Measurements from ENCODE around the gene CAMK1D.

CAMK1D gene

DNA sequence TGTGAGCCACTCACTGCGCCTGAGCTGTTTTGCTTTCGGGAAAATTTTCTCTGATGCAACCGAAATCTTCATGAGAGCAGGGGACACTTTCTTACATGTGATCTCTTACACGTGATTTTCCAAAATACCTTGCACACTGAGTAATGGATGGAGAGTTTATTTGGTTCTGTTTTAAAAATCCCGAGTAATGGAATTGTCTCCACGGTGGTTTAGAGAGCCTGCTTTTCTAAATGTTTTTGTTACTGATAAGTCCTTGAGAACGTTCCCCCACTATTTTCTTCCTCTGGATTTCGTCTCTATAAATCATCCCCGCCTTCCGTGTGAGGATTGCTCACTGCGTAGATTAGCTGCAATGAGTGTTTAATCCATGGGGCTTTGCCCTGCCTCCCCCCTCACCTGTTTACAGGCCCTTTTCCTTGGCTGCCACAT is 25.7 kb downstream of the CAMK1D start:
- no peak for DNase-seq (ENCODE audit: low spot score)

DNA sequence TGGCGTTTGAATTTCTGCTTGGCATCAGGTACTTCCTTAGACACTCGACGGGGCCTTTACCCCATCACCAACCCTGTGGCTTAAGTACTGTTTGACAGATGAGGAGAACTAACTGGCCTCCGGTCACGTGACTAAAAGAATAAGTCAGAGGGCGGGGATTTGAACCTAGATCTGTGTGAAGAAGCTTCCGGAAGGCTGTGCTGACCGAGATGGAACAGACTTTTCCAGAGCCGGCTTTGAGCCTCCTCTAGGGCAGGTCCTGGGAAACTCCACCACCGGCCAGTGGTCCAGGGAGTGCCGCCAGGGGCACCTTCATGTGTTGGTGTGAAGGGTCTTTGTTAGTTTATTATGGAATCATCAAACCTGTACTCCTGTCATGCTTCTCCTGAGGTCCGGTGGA is 26.9 kb downstream of the CAMK1D start:
- no peak for DNase-seq (ENCODE audit: low spot score)

DNA sequence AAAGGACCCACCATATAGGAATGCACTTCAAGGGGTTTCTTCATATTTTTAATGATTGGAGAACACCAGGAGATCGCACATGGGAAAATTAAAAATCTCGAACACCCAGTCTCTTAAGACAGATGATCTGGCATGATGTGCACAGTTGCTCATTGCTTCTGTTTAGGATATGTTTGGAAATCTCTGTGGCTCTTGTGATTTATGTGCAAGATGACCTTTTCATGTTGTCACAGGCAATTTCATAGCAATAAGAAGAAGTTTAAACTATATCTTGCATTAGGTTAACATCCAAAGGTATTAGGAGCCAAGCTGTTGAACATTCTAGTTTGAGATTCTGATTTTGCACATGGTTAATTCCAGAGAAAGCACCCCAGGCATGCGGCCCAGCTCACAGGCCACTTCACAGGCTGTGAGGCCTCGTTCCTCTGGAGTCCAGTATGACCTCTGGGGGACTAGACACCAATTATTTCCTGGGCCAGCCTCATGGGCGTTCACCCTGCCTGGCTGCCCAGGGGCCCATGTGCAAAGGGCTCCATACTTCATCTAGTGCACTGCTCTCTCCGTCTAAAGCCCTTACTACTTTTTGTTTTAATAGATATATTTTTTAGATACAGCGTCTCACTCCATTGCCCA is 28.4 kb downstream of the CAMK1D start:
- DNase-seq (ENCODE audit: low spot score): no peak

DNA sequence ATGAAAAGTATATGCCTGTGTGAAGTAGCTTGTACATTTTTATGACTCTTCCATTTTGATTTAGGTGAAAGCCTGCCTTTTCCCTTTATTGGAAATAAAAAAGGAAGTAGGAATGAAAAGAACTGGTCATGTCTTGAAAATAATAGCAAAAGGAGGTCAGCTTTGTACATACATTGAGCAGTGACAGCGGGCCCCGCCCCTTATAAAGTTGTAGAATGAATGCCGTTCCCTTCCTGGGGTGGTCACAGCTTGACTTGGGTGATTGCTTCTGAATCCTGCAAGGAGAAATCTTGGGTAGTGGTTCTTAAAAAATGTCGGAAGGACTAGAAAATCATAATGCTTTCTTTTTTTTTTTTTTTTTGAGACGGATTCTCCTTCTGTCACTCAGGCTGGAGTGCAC is 31.7 kb downstream of the CAMK1D start:
- DNase-seq (ENCODE audit: low spot score): no peak

DNA sequence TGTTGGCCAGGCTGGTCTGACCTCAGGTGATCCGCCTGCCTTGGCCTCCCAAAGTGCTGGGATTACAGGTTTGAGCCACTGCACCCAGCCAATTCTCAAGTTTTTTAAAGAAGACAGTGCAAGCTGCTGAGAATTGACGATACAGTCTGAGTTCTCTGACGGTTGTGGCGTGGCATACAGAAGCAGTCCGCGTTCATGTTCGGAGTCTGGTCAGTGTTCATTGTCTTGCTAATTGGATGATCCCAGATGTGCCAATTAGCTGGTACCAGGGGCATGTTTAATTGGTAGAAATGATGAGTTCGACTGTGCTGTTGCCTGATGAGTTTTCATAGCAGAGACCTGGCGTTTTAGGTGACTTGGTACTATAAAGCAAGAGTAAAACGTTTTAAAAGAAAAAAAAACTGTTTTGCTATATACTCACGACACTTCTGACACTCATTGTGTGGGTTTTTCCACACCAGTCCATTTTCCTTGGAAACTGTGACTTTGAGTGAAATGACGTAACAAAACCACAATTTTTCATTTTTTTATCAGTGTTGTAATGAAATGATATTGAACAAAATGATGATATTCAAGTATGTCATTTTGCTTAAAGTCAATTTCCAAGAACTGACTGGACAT is 32.3 kb downstream of the CAMK1D start:
- DNase-seq (ENCODE audit: low spot score): no peak

DNA sequence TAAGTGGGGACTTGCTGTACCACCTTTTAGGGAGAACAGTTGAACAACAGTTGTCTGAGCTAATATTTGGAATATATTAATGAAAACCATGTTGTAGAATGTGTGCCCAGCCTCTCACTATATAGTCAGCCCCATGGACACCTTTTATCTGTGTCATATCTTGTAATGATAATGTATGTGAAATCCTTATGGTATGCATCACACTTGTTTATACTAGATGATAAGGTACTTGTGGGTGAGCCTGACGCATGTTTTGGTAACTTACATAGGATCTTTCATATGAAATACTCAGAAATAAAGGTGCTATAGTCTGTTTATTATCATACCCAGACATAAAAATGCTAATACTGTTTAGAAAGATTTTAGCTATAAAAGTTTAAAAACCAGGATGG is 32.8 kb downstream of the CAMK1D start:
- no peak for DNase-seq (ENCODE audit: low spot score)

DNA sequence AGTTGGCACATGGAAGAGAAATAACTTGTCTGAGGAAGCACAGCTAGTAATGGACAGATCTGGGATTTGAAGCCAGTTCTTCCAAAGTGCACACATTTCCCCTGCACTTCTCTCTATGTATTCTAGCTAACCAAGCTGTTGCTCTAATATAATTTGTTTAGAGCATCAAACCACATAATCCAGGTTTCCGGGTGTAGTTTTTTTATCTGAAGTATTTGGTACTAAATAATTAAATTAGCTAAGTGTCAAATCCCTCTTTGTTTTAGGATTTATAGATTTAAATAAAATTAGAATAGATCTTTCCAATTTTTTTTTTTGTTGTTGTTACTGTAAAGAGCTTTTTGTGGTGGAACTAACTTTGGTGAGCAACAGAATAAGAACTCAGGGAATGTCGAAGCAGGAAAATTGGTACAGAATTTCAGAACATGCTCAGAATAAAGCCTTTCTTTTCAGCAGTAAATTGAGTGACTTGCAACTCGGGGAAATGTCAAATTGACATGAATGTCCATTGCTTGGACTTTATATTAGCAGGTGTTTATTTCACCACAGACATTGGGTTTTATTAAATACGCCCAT is 33.7 kb downstream of the CAMK1D start:
- DNase-seq (ENCODE audit: low spot score): no peak

DNA sequence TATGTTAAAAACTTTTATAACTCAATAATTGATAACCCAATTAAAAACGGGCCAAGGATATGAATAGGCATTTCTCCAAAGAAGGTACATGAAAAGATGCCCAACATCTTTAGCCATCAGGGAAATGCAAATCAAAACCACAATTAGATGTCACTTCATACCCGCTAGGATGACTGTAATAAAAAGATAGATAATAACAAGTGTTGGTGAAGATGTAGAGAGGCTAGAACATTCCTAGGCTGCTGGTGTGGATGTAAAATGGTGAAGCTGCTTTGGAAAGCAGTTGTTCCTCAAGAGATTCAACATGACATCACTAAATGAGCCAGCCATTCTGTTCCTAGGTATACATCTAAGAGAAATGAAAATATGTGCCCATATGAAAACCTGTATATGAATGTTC is 35.6 kb downstream of the CAMK1D start:
- no peak for DNase-seq (ENCODE audit: low spot score)

DNA sequence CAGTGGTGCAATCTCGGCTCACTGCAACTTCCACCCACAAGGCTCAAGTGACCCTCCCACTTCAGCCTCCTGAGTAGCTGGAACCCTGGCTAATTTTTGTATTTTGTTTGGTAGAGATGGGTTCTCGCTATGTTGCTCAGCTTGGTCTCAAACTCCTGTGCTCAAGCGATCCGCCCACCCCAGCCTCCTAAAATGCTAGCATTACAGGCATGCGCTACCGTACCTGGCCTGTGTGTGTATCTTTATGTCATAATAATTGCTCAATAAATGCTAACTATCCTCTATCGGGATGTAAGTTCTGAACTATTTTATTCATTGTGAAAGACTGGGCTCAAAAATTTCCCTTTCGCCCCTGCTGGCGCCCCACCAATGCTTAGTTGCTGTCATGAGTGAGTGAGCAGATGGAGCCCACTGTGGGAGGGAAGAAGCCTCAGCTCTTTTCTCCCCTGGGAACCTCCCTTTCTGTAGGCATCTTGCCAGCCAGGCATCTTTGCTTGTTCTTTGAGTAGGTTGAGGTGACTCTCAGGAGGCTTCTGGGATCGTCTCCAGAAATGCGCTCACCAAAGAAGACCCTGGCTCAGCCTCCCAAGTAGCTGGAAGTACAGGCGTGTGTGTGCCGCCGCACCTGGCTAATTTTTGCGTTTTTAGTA is 38.3 kb downstream of the CAMK1D start:
- peak; percentile 47 for DNase-seq (ENCODE audit: low spot score)

DNA sequence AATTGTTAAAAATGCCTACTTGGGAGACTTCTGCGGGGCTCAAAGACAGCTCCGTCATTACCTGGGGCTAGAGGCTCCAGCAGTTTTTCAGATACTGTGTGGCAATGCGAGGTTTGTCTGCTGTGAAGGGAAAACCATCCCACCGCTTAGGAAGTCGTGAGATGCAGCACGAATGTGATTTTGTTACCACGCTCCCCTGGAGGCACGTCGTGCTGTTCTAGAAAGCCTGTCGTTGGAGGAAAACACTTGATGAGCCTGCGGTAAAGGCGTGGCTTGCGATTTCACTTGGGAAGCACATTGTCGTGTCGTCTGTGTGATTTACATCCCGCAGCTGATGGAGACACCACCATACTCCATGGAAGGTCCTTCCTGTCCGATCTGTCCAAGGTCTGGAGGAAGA is 39.3 kb downstream of the CAMK1D start:
- peak; percentile 54 for DNase-seq (ENCODE audit: low spot score)

DNA sequence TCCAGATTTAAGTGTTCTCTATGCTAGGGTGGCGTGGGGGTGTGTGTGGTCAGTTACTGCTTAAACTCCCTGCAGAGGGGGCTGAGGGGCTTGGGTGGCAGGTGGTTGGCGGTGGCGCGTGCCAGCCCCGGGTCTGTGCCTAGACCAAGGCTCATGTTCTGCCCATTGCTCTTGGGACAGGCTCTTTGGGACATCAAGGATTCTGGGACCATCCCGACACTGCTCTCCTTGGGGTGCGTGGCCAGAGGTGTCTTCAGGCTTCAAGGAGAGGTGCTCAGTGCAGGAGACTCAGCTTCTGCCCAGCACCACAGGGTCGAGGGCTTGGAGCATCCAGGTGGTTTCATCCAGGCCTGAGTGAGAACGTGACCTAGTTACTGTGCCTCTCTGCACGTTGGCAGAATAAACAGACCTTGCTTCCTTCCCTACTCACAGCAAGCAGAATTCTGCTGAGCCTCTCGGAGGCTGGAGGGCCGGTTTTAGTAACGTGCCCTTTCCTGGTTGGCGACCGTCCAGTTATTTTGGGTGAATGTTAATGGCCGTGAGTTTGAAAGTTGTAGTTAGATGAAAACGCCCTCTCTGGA is 39.9 kb downstream of the CAMK1D start:
- peak; percentile 95 for DNase-seq (ENCODE audit: low spot score)

DNA sequence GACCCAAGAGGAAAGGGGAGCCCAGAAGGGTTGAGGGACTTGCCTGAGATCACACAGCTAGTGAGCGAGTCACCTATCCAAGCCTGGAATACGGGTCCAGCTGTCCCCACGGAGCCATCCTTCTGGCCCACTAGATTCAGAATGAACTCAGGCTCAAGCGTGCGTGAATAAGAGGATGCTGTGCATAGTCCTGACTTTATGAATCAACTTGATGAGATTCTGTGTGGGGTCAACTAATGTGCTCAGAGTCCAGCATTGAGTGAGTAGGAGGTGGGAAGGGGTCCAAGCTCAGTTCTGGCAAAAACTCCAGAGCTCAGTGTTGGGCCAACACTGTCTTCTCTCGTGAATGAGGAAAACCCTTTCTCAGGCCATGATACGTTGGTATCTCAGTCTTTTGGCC is 41.4 kb downstream of the CAMK1D start:
- DNase-seq (ENCODE audit: low spot score): peak; percentile 75

DNA sequence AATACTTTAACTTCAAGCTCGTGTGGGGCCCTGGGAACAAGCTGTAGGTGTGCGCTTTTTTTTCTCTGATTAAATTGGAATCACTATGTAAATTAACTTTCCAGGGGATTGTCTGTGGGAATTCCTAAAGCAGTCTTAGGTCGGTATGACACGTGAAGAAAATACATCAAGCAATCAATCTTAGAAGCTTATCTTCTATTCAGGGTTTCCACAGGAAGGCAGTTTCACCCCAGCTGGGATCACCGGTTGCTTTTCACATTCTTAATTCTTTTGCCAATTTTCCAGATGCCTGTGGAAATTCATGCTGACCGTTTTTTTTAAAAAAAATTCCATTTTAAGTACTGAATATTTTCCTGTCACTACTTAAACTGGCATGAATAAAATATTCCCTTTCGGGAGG is 41.9 kb downstream of the CAMK1D start:
- peak; percentile 22 for DNase-seq (ENCODE audit: low spot score)

DNA sequence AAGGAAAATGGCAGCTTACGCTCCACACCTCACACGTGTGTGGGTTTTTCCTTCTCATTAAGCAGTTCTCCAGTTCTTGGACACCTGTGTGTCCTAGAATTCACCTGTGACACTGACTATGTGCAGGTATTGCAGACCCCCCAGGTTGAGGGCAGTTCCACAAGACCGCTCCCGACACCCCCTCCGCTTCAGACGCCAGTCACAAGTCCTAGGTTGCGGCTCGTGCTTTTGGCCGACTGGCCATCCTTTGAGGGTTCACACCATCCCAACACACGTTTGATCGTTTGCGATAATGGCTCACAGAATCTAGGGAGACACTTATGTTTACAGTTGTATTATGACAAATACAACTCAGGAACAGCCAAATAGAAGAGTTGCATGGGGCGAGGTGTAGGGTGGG is 44.5 kb downstream of the CAMK1D start:
- DNase-seq (ENCODE audit: low spot score): no peak

DNA sequence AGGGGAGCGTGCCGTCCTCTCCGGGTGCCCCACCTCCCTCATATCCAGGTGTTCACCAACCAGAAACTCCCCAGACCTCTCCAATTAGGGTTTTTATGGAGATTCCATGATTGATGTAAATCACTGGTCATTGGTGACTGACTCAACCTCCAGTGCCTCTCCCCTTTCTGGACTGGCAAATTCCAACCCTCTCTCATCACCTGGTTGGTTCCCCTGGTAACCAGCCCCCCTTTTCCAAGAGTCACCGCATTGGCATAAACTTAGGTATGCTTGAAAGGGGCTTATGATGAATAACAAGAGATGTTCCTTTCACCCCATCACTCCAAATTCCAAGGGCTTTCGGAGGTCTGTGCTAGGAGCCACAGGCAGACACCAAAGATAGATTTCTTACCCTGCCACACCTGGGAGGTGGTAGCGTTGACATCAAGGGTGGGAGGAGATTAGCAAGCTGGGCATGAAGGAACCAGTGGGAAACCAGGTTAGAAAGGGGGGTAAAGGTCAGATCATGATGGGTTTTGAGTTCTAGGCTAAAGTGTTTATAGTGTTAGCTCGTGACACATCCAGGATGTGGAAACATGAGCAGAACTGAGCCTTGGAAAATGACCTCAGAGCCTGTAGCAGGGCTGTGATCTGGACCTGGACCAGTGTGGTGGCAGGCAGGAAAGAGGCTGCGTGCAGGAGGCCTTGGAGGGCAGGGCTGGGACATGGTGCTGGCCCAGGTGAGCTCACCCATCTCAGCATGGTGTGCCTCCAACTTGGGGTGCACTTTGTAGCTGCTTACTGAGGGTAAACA is 45.1 kb downstream of the CAMK1D start:
- no peak for DNase-seq (ENCODE audit: low spot score)

DNA sequence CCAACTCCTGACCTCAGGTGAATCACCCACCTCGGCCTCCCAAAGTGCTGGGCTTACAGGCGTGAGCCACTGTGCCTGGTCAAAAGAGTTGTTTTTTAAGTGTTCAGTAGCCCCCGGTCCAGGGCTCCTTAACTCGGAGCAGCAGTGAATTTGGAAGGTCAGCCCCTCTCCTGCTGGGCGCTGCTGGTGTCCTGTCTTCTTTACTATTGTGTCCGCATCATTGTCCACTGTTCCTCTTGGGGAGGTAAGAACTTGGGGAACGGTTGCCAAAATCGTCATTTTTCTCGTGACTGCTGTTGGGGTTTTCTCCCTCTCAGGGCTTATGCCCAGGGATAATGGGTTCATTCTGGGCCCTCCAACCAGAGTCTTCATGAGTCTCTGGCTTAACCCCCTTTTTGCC is 46.7 kb downstream of the CAMK1D start:
- no peak for DNase-seq (ENCODE audit: low spot score)

DNA sequence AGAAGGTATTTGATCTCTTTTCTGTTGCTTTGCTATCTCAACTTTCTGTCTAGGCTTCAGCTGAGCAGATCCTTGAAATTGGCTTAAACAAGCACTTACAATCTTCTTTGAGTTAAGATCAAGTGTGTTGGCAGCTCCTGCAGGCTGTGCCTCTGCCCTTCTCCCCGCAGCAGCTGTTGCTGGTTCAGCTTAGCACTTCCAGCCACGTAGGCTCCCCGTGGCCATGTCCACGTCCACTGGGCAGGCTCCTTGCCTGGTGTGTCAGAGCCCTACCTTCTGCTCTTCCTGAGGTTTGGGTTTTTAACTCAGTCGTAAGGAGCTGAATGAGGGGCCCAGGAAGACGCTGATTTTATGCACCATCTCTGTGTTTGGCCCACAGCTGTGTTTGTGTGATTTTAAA is 47.2 kb downstream of the CAMK1D start:
- DNase-seq (ENCODE audit: low spot score): no peak

DNA sequence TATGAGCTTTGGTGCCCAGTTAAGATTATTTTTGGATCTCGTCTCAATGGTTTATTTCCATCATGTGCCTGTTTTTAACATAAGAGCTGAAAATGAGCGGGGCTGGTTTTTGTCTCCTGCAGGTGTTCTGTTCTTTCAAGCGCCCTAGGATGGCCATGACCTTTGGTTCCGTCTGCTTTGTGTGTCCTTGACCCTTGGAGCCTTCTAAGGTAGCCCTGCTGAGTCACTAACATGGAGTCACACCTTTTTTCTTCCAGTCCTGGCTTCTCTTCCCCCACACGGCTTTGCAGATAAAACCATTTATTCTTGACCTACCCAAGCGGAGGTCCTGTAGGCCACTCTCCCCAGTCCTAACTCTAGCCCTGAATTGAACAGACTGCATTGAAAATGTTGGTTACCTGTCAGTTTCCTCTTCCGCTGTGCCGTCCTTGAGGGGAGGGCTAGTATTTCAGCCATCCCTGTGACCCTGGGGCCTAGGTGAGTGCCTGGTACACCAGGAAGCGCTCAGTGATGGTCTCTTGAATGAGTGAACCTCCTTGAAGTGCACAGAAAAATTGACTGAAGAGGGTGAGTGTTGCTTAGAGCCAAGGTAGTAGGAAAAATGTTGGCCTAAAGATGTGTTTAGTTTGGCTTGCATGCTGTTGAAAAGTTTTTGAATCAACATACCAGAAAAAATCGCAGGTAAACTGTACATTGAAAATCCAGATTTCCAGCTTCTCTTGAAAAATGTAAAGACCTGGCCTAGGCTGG is 48.0 kb downstream of the CAMK1D start:
- DNase-seq (ENCODE audit: low spot score): no peak

DNA sequence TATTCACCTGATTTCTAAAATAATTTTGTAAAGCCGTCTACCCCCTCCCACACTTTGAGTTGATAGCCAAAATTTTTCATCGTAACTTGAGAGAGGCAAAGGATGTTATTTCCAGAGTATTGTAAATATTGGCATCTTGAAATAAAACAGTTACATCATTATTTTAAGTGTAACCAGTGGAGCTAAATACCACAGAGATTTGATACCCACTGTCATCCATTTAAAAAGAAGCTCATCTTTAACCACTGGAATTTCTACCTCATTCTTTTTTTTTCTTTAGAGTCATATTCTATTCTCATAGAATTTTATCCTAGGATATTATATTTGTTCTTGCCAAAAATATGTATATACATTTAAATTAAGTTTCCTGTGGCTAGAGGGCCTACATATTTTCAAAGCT is 48.6 kb downstream of the CAMK1D start:
- no peak for DNase-seq (ENCODE audit: low spot score)

DNA sequence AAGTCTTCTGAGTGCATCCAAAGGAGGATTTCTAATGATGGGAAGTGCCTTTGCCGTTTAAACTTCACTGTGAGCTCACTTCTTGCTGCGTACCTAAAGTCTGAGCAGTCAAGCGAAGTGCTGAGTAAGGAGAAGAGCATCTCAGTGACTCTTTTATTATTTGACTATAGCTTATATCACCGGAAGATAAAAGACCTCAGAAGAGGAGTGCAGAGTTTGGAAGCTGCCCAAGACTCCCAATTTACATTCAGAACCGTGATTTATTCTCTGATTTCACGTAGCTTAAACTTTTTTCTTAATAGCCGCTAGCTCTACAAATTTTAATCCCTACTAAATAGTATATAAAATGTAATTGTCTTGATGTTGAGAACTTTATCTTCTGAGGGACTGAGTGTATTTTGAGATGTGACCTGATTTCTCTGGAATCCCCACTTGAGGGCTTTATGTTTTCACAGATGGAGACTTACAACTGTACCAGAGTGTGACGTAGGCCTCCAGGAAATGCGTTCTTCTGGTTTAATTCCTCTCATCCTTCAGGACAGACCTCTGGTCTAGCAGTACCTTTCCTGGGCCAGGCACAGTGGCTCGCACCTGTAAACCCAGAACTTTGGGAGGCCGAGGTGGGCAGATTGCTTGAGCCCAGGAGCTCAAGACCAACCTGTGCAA is 51.1 kb downstream of the CAMK1D start:
- DNase-seq (ENCODE audit: low spot score): no peak

DNA sequence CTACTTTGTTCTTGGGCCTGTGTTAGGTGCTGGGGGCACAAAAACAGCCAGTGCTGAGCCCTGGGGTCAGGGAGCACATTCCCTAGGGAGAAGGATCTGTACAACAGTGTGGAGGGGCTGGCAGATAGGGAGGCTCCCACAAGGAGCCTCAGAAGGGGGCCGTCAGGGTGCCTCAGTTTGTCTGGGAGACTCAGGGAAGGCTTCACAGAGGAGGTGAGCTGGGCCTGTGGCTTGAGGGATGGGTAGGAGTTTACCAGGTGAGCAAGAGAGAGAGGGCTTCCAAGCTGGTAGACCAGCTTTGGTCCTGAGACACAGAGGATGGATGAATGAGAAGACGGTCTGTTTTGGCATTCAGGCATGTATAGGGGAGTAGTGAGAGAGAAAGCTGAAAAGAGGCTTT is 52.1 kb downstream of the CAMK1D start:
- DNase-seq (ENCODE audit: low spot score): no peak
